H54 (cell line): ENCODE results near the gene ATG9B.
A peak's percentile ranks its signal among the peaks of the same experiment; 100 is the strongest.

Experiments used
- DNase-seq: peaks from one replicate; pipeline ENCODE4 v3.0.0; 2011; ENCODE audit warnings: low spot score, mixed read lengths; ENCODE audit not compliant: insufficient read length
- FAIRE-seq: peaks from 3 replicates; lab custom pipeline; 2011; peaks lifted over from hg19 to GRCh38; lab: Jason Lieb, UNC
- POLR2A ChIP-seq: IDR thresholded peaks from 2 replicates; pipeline ENCODE4 v1.6.1; 2011; ENCODE audit warnings: low read depth, mild to moderate bottlenecking, low read length

Gene ATG9B

GRCh38 chr7:151024435-151025056 lies at the start of gene ATG9B:
TSS of gene ATG9B (minus strand) at chr7:151024494. CDS start at chr7:151024423, 71 bp downstream.
- DNase-seq (no peak), FAIRE-seq (no peak)
- TF ChIP-seq POLR2A = no peak

- DNase-seq = no peak
- no peak for FAIRE-seq
- no peak for TF ChIP-seq POLR2A
These were observed 49.7 kb upstream of the ATG9B start for GRCh38 chr7:151073990-151074389.

- DNase-seq (no peak), FAIRE-seq (no peak)
- no peak for TF ChIP-seq POLR2A
These were observed 47.0 kb upstream of the ATG9B start for GRCh38 chr7:151071032-151071866.

GRCh38 chr7:151070574-151070960 lies 46.3 kb upstream of the ATG9B start:
- no peak for FAIRE-seq
- TF ChIP-seq POLR2A = no peak
- no peak for DNase-seq

GRCh38 chr7:151069841-151070573 lies 45.7 kb upstream of the ATG9B start:
- FAIRE-seq (no peak), DNase-seq (no peak)
- TF ChIP-seq POLR2A = no peak

GRCh38 chr7:151068069-151068773 lies 43.9 kb upstream of the ATG9B start:
- DNase-seq = no peak
- FAIRE-seq = no peak
- no peak for TF ChIP-seq POLR2A

- FAIRE-seq (no peak), DNase-seq (no peak)
- no peak for TF ChIP-seq POLR2A
These were observed 42.1 kb upstream of the ATG9B start for GRCh38 chr7:151066273-151066974.

GRCh38 chr7:151065516-151065915 lies 41.2 kb upstream of the ATG9B start:
- no peak for FAIRE-seq
- no peak for TF ChIP-seq POLR2A
- no peak for DNase-seq

- FAIRE-seq = no peak
- no peak for DNase-seq
- no peak for TF ChIP-seq POLR2A
These were observed 40.7 kb upstream of the ATG9B start for GRCh38 chr7:151064993-151065392.

- TF ChIP-seq POLR2A = no peak
- FAIRE-seq (no peak), DNase-seq (no peak)
These were observed 40.2 kb upstream of the ATG9B start for GRCh38 chr7:151064454-151064853.

- TF ChIP-seq POLR2A = no peak
- no peak for FAIRE-seq
These were observed 38.9 kb upstream of the ATG9B start for GRCh38 chr7:151063212-151063561.

GRCh38 chr7:151062399-151063211 lies 38.3 kb upstream of the ATG9B start:
- TF ChIP-seq POLR2A = no peak
- no peak for FAIRE-seq
- DNase-seq = peak; percentile 57

More at GRCh38 chr7:151063212-151063561, 38.9 kb upstream of the ATG9B start:
- no peak for DNase-seq
